Measurements from ENCODE around the gene KIR2DL3. TPM values are rescaled to one million over a fixed set of nuclear protein-coding genes. Genes with fewer than 3 reads are reported as not detected.

The KIR2DL3 gene
- total RNA-seq, 1 experiment from 2014 or later: not detected

- Mint-ChIP-seq H3K27me3 (ENCODE audit: low read depth) (peaks cover 9% of the 10 kb centered on the region), H3K4me3 (no peak overlapping the region), H3K27ac (no peak overlapping the region), H3K9me3 (peaks cover 96 to 100% of the 10 kb centered on the region in 2 experiments), H3K36me3 (ENCODE audit: insufficient read depth in 1 of 3, low read depth in 3 of 3) (peaks cover 16 to 51% (median 19%) of the 10 kb centered on the region in 3 experiments), H3K4me1 (no peaks in the 10 kb centered on the region)
- Histone ChIP-seq H2BK15ac (ENCODE audit: low read depth, low read length) (no peak overlapping the region), H4K20me1 (ENCODE audit: control insufficient read depth, insufficient read depth, insufficient read length) (no peaks in the 10 kb centered on the region), H3K4me2 (ENCODE audit: insufficient read depth, insufficient read length, low read length) (no peak overlapping the region), H2BK12ac (ENCODE audit: insufficient read length, low read depth, low read length) (no peak overlapping the region), H3K23me2 (ENCODE audit: insufficient read length, low read depth, low read length, poor library complexity, severe bottlenecking) (no peaks in the 10 kb centered on the region), H3K18ac (ENCODE audit: insufficient read length, low read depth, low read length) (no peak overlapping the region), H2AK5ac (ENCODE audit: insufficient read length, low read length) (no peak overlapping the region), H3T11ph (ENCODE audit: low read length) (no peak overlapping the region), H3K14ac (ENCODE audit: insufficient read depth, low read length) (no peak overlapping the region), H3K4me1 (ENCODE audit: insufficient read depth, low read length) (no peaks in the 10 kb centered on the region), H2BK5ac (ENCODE audit: insufficient read length, low read length) (no peak overlapping the region), H2AFZ (ENCODE audit: low read length) (no peak overlapping the region), H3K23ac (ENCODE audit: insufficient read length, low read depth, low read length) (no peak overlapping the region), H4K5ac (ENCODE audit: insufficient read length, low read depth, low read length) (no peak overlapping the region), H4K8ac (replicated peaks; ENCODE audit: insufficient read length, low read depth, low read length) (no peak overlapping the region), H3K9ac (ENCODE audit: extremely low read depth, insufficient read length, low read length) (no peak overlapping the region), H4K91ac (ENCODE audit: insufficient read length, low read depth, low read length) (no peak overlapping the region), H3K9me3 (ENCODE audit: control insufficient read depth, low read depth, low read length) (peaks cover 79% of the 10 kb centered on the region), H3K27ac (ENCODE audit: insufficient read length, low read depth, low read length) (no peak overlapping the region), H3K56ac (ENCODE audit: insufficient read length, low read depth, low read length) (no peak overlapping the region), H2BK120ac (ENCODE audit: low read depth, low read length, poor library complexity, severe bottlenecking) (no peak overlapping the region), H3K4ac (ENCODE audit: low read depth, low read length) (no peak overlapping the region), H3K79me1 (ENCODE audit: insufficient read depth, low read depth, low read length, poor library complexity, severe bottlenecking) (no peaks in the 10 kb centered on the region), H3K79me2 (ENCODE audit: insufficient read depth, low read length) (no peaks in the 10 kb centered on the region), H2BK20ac (ENCODE audit: low read depth, low read length, poor library complexity, severe bottlenecking) (no peak overlapping the region), H3K27me3 (ENCODE audit: insufficient read depth, low read length) (no peaks in the 10 kb centered on the region)
- WGBS (ENCODE audit: extremely low coverage, insufficient read length, low lambda C conversion rate): no CpG with 5 or more reads among the region's 3 CpGs
- DNase-seq: no peak
- no peak for TF ChIP-seq CTCF (conservative IDR thresholded peaks at IDR 0.05)
These were observed 13.7 kb upstream of the KIR2DL3 start for GRCh38 chr19:54724644-54725043.

All from H9 (cell line).